Measurements from ENCODE around the gene RPL41. TPM values are rescaled to one million over a fixed set of nuclear protein-coding genes. Genes with fewer than 3 reads are reported as not detected.
"Not testable (repeated sequence)": the region's sequence is repeated elsewhere in the genome, so short reads cannot be mapped to it uniquely, and the experiment has no call there.

Gene RPL41
- total RNA-seq = 1,000 to 10,000 TPM; 2,553 to 3,094 (median 2,929) TPM

DNA sequence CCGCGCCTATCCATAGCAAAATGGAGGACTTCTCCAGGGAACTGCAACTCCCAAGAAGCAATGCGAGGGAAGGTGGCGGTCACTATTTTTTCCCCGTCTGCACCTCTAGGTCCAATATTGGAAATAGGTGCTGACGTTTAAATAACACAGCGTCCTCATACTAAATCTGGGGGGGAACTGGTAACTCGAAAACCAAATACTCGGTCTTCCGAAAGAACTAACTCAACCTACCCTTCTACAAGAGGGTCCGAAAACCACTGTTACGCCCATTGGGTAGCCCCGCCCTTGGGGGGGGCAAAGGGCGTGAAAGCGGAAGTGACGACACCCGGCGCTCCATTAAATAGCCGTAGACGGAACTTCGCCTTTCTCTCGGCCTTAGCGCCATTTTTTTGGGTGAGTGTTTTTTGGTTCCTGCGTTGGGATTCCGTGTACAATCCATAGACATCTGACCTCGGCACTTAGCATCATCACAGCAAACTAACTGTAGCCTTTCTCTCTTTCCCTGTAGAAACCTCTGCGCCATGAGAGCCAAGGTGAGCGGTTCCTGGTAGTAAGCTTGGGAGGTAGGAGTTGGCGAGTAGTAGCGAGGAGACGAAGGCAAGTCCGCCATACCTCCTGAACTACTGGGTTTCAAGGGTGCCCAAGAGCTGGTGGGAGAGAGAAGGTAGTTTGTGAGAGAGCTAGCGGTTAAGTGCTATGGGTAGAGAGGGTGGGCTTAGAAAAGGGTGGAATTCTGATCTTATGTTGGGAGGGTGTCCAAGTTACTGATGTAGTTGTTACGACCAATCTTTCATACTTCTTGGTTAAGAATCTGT is at the start of gene RPL41:
TSS of gene RPL41 (plus strand) at position 367 of the 815 bp plus-strand sequence.
- peak; percentile 91 for DNase-seq (ENCODE audit: low spot score)
- ATAC-seq (ENCODE audit: low FRiP score) = peak; percentile 48
- TF ChIP-seq, protein P1, sequence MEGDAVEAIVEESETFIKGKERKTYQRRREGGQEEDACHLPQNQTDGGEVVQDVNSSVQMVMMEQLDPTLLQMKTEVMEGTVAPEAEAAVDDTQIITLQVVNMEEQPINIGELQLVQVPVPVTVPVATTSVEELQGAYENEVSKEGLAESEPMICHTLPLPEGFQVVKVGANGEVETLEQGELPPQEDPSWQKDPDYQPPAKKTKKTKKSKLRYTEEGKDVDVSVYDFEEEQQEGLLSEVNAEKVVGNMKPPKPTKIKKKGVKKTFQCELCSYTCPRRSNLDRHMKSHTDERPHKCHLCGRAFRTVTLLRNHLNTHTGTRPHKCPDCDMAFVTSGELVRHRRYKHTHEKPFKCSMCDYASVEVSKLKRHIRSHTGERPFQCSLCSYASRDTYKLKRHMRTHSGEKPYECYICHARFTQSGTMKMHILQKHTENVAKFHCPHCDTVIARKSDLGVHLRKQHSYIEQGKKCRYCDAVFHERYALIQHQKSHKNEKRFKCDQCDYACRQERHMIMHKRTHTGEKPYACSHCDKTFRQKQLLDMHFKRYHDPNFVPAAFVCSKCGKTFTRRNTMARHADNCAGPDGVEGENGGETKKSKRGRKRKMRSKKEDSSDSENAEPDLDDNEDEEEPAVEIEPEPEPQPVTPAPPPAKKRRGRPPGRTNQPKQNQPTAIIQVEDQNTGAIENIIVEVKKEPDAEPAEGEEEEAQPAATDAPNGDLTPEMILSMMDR (IDR thresholded peaks at IDR 0.05) = no peak

- ATAC-seq (ENCODE audit: low FRiP score) (no peak), DNase-seq (ENCODE audit: low spot score) (no peak)
These were observed 44.8 kb upstream of the RPL41 start for GRCh38 chr12:56071648-56072047.

GRCh38 chr12:56074396-56074795 is 42.0 kb upstream of the RPL41 start:
- no peak for ATAC-seq (ENCODE audit: low FRiP score)
- DNase-seq (ENCODE audit: low spot score) = no peak
- TF ChIP-seq, protein P1 (IDR thresholded peaks at IDR 0.05) = no peak

More at GRCh38 chr12:56071648-56072047, 44.8 kb upstream of the RPL41 start:
- TF ChIP-seq, protein P1 (IDR thresholded peaks at IDR 0.05) = no peak

- not testable (repeated sequence) for DNase-seq (ENCODE audit: low spot score); ATAC-seq (ENCODE audit: low FRiP score)
These were observed 38.5 kb upstream of the RPL41 start for GRCh38 chr12:56077966-56078365.

DNA sequence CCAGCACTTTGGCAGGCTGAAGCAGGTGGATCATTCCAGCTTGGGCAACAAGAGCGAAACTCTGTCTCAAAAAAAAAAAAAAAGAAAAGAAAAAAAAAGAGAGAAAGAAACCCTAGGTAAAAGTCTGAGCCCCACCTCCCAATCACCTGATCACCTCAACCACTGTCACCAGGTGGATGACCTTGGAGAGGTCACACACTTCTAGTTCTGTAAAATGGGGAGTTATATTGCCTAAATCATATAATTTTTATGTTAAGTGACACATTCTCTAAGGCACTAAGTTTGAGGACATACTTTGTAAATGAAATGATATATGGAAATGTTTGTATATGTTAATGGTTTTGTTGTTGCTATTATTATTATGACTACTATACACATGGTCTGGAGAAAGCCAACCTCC is 38.0 kb upstream of the RPL41 start:
- TF ChIP-seq, protein P1 (IDR thresholded peaks at IDR 0.05) = no peak
- ATAC-seq (ENCODE audit: low FRiP score) (no peak), DNase-seq (ENCODE audit: low spot score) (no peak)

DNA sequence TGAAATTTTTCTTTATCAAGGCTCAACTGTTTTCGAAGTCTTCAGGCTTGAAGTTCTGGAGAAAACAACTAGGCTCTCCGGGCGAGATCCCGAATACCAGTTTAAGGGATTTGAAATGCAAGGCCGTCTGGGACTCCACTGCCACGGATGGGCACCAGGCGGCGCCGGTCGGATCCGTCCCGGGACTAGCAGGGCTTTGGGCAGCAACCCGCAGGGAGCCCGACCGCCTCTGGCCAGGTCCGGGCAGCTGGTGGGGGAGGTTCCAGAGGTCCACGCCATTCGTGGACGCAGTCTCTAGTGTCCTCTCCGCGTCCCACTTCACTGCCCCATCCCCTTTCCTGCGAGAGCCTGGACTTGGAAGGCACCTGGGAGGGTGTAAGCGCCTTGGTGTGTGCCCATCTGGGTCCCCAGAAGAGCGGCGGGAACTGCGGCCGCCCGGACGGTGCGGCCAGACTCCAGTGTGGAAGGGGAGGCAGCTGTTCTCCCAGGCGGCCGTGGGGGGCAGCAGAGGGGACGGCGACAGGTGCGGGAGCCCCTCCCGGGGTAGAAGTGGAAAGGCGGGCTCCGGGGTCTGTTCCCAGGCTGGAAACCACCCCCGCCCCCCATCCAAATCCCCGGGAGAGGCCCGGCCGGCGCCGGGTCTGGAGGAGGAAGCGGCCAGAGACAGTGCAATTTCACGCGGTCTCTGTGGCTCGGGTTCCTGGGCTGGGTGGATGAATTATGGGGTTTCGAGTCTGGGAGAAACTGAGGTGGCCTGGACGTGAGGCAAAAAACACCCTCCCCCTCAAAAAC is 37.3 kb upstream of the RPL41 start:
- DNase-seq (ENCODE audit: low spot score) = peak; percentile 54
- peak; percentile 88 for ATAC-seq (ENCODE audit: low FRiP score)
- TF ChIP-seq, protein P1 (IDR thresholded peaks at IDR 0.05) = peak in 1 of 3 donors; percentile 19

GRCh38 chr12:56079723-56080555 is 36.5 kb upstream of the RPL41 start, which contains the start of gene ERBB3:
Gene ERBB3, plus strand, starts transcription at chr12:56080165. Its CDS starts 136 bp downstream, at chr12:56080301.
- TF ChIP-seq, protein P1 (IDR thresholded peaks at IDR 0.05) = no peak

More at GRCh38 chr12:56079723-56080555, 36.5 kb upstream of the RPL41 start, which contains the start of gene ERBB3:
- ATAC-seq (ENCODE audit: low FRiP score) = peak; percentile 95
- DNase-seq (ENCODE audit: low spot score) = peak; percentile 49
